Fibroblast of peridontal ligament (primary cell): Measurements from ENCODE around the gene BCL2L1.
A peak's percentile ranks its signal among the peaks of the same experiment; 100 is the strongest.
"Not testable (repeated sequence)": the region's sequence is repeated elsewhere in the genome, so short reads cannot be mapped to it uniquely, and the experiment has no call there.

ENCODE experiments used
- DNase-seq: peaks from one replicate; pipeline ENCODE4 v3.0.0-alpha.2; 2010; ENCODE audit errors: extremely low read depth

Gene BCL2L1

DNA sequence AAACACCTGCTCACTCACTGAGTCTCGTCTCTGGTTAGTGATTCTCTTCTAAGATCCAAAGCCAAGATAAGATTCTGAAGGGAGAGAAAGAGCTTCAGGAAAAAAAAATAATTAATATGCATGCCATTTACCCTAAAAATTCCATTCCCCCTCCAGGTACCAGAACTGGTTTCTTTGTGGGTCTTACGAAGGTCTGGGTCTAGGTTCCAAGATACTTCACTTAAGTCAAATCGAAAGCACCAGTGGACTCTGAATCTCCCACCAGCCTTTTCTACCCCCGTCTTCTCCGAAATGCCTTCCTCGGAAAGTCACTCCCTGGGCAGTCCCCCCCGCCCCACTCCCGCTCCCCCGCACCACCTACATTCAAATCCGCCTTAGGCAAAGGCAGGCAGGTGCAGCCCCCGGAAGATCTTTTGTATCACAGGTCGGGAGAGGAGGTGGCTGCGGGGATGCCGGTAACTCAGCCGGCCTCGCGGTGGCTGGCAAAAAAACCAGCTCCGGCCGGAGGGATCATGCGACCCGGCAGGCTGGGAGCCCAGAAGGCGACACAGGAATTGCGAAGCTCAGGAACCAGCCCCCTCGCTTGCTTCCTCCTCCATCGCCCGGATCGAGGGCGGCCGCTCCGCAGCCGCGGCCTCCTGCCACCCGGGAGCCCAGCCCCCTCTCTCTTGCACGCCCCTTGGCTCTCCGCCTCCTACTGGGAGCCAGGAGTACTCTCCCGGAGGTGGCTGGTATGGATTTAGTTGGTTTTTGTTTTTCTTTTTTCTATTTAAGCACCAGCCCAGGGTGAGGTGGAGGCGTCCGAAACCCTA, at the start of gene BCL2L1:
Gene BCL2L1, minus strand, starts transcription at position 612 of the 812 bp plus-strand sequence. CDS start 650 bp downstream, outside the sequence.
- peak; percentile 84 for DNase-seq

DNA sequence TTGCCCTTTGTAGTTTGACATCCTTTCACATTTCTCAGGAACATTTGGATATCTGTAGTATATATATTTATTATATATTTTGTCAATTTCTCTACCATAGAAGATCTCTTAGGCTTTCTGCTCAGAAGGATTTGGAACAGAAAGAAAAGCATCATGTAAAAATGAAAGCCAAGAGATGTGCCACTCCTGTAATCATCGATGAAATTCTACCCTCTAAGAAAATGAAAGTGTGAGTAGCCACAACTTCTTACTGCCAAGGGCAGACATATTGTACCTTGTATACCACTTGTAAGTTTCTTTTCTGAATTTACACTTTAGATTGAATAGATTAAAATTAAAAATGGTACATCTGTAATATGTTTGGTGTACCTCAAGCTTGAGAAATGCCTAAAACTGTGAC, 47.6 kb upstream of the BCL2L1 start:
- DNase-seq = peak; percentile 70

GRCh38 chr20:31769681-31770080, 47.0 kb upstream of the BCL2L1 start:
- no peak for DNase-seq

DNA sequence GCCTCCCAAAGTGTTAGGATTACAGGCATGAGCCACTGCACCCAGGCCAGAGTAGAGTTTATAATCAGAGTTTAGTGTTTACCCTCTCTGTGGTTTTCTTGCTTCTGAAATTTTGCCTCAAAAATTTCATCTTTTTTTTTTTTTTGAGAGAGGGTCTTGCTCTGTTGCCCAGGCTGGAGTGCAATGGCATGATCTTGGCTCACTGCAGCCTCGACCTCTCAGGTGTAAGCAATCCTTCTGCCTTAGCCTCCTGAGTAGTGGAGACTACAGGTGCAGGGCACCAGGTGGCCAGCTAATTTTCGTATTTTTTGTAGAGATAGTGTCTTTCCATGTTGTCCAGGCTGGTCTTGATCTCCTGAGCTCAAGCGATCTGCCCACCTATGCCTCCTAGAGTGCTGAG, 45.1 kb upstream of the BCL2L1 start:
- no peak for DNase-seq

DNA sequence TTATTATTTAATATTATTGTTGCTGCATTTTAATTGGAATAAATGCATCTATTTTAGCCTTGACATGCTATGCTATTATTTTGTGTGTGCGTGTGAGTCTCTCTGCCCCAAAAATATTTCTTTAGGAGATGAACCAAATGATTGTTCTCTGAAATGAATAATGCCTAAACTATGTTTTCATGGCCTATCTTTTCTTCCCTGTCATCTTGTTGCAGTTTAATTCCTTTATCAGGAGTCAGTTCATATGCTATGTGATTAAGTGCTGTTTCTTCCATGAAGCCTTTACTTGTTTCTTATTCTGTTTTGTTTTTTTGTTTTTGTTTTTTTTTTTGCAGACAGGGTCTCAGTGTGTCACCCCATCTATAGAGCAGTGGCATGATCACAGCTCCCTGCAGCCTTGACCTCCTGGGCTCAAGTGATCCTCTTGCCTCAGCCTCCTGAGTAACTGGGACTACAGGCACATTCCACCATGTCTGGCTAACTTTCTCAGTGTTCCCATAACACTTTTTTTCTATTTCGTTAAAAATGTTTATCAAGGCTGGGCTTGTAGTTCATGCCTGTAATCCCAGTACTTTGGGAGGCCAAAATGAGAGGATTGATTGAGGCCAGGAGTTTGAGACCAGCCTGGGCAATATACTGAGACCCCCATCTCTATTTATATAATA, 42.1 kb upstream of the BCL2L1 start:
- DNase-seq = peak; percentile 62

DNA sequence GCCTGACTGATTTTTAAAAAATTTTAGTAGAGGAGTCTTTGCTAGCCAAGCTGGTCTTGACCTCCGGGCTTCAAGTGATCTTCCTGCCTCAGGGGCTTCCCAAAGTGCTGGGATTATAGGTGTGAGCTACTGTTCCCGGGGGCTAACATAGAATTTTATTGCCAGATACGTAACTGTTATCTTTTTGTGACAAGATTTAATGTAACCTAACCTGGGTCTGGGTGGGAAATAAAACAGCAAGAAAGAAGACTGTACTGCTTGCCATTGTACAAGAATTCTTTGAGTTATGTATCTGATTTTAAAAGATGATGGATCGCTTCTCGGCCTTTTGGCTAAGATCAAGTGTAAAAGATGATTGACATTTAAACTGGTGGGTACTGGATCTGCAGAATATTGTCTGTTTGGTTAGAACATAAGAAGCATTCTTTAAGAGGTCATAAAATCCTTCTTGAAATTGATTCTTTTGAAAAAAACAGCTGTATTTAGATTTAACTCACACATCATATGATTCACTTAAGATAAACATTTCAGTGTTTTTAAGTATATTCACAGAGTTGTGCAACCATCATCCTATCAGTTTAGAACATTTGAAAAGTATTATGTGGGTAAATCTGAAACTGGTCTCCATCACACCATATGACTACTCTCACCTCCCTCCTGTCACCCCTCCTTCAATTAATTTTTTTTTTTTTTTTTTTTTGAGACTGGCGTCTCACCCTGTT, 38.0 kb upstream of the BCL2L1 start:
- peak; percentile 96 for DNase-seq

- no peak for DNase-seq
Observed at GRCh38 chr20:31759836-31760518, 37.3 kb upstream of the BCL2L1 start.

- no peak for DNase-seq
Observed at GRCh38 chr20:31758991-31759390, 36.3 kb upstream of the BCL2L1 start.

DNA sequence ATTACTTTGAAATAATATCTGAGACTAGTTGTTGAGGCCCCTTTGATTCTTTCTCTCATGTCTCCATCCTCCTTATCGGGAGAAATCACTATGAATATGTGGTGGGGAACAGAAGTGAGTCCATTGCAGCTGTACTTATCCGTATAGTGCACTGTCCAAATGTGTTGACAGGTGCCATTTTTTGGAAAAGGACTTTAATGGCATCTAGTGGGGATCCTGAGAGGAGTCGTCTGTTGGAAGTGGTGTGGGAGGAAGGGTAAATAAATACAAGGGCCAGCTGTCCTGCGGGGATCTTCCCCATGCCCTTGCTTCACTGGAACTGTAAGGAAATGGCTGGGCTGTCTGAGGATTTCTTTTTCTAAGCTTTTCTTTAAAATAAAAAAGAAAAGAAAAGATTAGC, 35.9 kb upstream of the BCL2L1 start:
- DNase-seq = no peak

GRCh38 chr20:31757254-31757653, 34.6 kb upstream of the BCL2L1 start:
- no peak for DNase-seq

DNA sequence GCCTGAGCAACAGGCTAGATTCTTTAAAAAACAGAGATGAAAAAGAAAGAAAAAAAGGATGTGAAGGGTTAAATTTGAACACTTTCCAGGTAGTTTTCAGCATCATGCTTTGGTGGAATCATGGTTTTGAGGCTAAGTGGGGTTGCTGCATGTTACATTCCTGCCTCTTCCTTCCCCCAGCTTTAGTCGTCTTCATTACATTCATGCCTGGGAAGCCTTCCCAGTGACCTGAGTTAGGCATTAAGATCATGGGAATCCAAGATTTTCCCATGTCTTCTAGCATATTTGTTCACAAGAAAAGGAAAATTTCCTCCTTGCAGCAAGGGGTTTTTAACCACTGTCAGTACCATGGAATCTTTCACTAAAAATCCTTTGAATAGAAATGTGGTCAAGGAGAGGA, 28.5 kb upstream of the BCL2L1 start:
- DNase-seq = peak; percentile 99

- DNase-seq = no peak
Observed at GRCh38 chr20:31749223-31749622, 26.6 kb upstream of the BCL2L1 start.

DNA sequence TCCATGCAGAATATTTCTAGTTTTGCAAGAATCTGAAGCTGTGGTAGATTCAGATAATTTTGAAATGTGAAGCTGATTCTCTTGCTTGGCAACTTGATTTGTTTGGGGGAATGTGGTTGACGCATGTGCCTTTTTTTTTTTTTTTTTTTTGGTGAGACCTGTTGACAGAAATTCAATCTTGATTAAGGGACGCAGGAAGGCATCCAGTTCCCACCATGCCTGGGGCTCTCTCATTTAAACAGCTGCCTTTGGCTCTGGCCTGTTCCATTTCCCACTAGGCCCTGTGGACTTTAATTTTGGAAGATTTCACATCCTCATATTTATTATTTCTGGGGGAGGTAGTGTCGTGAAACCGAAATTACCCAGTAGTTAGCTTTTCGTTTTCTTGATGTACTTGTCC, 25.0 kb upstream of the BCL2L1 start:
- peak; percentile 92 for DNase-seq

DNA sequence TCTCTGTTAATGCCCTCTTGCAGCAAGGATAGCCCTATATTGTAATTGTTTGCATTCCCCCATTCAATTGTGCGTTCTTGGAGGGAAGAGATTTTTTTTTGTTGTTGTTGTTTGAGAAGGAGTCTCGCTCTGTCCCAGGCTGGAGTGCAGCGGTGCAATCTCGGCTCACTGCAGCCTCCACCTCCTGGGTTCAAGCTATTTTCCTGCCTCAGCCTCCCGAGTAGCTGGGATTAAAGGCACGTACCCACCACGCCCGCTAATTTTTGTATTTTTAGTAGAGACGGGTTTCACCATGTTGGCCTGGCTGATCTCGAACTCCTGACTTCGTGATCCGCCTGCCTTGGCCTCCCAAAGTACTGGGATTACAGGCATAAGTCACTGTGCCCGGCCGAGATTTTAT, 24.4 kb upstream of the BCL2L1 start:
- not testable (repeated sequence) for DNase-seq

DNA sequence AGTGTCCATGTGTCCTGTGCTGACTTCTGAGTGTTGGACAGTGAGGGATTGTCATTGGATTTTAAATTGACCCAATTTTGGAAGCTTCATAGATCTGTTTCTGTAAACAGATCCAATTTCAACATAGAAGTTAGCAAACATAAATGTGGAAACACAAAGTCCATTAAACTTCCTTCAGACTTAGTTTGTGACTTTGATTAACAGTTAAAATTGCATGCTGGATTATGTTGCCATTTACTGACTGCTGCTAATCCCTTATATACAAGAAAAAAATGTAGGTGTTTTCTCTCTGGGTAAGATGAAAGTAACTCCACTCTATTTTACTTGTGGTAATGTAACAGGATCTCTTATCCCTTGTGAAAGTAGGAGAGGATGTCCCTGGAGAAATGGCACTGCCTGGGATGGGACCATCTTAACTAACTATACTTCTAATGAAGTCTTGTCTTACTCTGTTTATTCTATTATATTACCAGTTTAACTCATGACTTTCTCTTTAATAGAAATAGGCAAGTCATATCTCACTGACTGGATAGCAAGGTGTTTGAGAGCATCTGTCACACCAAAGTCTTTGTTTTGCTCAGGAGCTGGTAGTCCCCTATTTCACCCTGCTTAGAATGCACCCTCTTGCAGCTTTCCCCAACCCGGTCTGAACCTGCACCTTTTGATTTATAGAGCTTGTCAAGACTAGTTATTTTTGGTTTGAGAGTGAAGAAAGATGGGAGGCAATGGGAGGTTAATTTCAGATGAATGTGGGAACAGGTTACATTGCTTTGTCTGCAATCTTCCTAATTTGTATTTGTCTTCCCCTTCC, 23.6 kb upstream of the BCL2L1 start:
- DNase-seq = no peak

GRCh38 chr20:31740656-31741323, 18.1 kb upstream of the BCL2L1 start:
- DNase-seq = no peak

- DNase-seq = peak; percentile 82
Observed at GRCh38 chr20:31740208-31740607, 17.5 kb upstream of the BCL2L1 start.

- no peak for DNase-seq
Observed at GRCh38 chr20:31739550-31739977, 16.9 kb upstream of the BCL2L1 start.

DNA sequence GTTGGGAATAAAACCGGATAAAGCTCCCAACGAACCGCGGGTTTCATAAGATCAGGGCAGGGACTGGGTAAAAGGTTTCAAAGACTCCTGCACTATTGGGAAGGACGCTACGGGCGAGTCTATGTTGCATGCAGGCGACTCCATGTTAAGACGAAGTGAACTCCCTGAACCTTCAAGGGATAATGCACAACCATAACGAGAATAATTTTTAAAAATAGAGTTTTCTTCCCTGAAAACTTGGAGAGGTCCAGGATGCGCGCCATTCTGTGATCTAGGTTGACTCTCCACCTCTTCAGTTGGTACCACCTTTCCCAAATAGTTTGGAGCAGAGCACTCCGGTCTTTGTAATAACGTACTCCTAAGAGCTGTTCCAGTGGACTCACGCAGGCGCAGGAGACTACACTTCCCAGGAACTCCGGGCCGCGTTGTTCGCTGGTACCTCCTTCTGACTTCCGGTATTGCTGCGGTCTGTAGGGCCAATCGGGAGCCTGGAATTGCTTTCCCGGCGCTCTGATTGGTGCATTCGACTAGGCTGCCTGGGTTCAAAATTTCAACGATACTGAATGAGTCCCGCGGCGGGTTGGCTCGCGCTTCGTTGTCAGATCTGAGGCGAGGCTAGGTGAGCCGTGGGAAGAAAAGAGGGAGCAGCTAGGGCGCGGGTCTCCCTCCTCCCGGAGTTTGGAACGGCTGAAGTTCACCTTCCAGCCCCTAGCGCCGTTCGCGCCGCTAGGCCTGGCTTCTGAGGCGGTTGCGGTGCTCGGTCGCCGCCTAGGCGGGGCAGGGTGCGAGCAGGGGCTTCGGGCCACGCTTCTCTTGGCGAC, 16.3 kb upstream of the BCL2L1 start, which contains the start of gene TPX2:
Gene TPX2, plus strand, starts transcription at position 562 of the 821 bp plus-strand sequence. CDS start 18,187 bp downstream, outside the sequence.
- peak; percentile 97 for DNase-seq
